Measurements from ENCODE around the gene CDY2B. TPM values are rescaled to one million over a fixed set of nuclear protein-coding genes. Genes with fewer than 3 reads are reported as not detected.
"Not testable (repeated sequence)": the region's sequence is repeated elsewhere in the genome, so short reads cannot be mapped to it uniquely, and the experiment has no call there.

CDY2B gene, protein sequence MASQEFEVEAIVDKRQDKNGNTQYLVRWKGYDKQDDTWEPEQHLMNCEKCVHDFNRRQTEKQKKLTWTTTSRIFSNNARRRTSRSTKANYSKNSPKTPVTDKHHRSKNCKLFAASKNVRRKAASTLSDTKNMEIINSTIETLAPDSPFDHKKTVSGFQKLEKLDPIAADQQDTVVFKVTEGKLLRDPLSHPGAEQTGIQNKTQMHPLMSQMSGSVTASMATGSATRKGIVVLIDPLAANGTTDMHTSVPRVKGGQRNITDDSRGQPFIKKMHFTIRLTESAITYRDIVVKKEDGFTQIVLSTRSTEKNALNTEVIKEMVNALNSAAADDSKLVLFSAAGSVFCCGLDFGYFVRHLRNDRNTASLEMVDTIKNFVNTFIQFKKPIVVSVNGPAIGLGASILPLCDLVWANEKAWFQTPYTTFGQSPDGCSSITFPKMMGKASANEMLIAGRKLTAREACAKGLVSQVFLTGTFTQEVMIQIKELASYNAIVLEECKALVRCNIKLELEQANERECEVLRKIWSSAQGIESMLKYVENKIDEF
- polyA plus RNA-seq (ENCODE audit: insufficient read length in 3 of 3): not detected
- long read RNA-seq, donor 1: 0 reads
- long read RNA-seq, donor 2: 0 reads
- long read RNA-seq, donor 3: 0 reads
- long read RNA-seq, donor 4: 0 reads
- long read RNA-seq, donor 5: 0 reads
- long read RNA-seq, donor 6: 0 reads
- long read RNA-seq, donor 7: 0 reads
- long read RNA-seq, donor 8: 0 reads
- long read RNA-seq, donor 9: 0 reads
- long read RNA-seq, donor 10: 0 reads
- long read RNA-seq, donor 11: 0 reads
- long read RNA-seq, donor 12: 0 reads
- long read RNA-seq, donor 13: 0 reads
- long read RNA-seq, donor 14: 0 reads
- long read RNA-seq, donor 15: 0 reads
- long read RNA-seq, donor 16: 0 reads

DNA sequence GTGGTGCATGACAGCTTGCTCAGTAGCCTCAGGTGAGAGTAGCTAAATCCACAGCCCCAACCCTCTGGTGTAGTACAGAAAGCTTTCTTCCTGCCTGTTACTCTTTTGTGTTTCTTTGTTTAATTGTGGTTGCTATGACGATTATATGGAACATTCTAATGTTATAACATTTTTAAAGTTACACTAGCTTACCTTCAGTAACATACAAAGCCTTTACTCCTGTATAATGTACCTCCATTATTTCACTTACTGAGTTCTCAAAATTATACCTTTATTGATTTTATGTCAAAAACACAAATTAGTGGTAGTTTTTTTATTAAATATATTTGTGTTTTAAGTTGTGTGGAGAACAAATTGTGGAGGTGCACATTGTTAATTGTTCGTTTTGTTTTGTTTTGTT, at the start of gene CDY2B:
CDY2B (minus strand) TSS at position 101 of the 400 bp plus-strand sequence. CDS start 328 bp downstream, outside the sequence.
- DNase-seq (ENCODE audit: extremely low read depth in 1 of 11, low read depth in 9 of 11, low spot score in 4 of 11): not testable (repeated sequence)

GRCh38 chrY:17908009-17908408, 28.0 kb upstream of the CDY2B start:
- DNase-seq (ENCODE audit: extremely low read depth in 1 of 11, low read depth in 9 of 11, low spot score in 4 of 11): not testable (repeated sequence)

- DNase-seq (ENCODE audit: extremely low read depth in 1 of 11, low read depth in 9 of 11, low spot score in 4 of 11): not testable (repeated sequence)
Observed at GRCh38 chrY:17907351-17907750, 27.3 kb upstream of the CDY2B start.

GRCh38 chrY:17881697-17882096, 1.7 kb upstream of the CDY2B start:
- not testable (repeated sequence) for DNase-seq (ENCODE audit: extremely low read depth in 1 of 11, low read depth in 9 of 11, low spot score in 4 of 11)

- DNase-seq (ENCODE audit: extremely low read depth in 1 of 11, low read depth in 9 of 11, low spot score in 4 of 11): not testable (repeated sequence)
Observed at GRCh38 chrY:17876767-17877166, 3.3 kb downstream of the CDY2B start.

DNA sequence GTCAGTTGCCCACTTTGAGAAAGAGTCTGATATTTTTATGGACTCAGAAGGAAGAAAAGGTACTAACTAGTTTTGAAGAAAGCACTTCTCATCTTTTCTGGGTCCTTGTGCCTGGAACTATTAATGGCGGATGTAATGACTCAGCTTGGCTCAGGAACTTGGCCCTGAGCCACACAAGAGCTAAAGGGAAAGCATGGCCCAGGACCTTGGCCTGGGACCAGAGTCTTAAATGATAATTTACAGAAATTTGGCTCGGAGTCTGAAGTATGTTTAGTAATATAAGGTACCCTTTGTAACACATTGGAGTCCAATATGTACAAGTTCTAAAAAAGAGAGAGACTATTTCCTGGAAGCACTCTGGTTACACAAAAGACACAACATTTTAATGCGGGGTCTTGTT, 4.6 kb downstream of the CDY2B start:
- not testable (repeated sequence) for DNase-seq (ENCODE audit: extremely low read depth in 1 of 11, low read depth in 9 of 11, low spot score in 4 of 11)

- DNase-seq (ENCODE audit: extremely low read depth in 1 of 11, low read depth in 9 of 11, low spot score in 4 of 11): not testable (repeated sequence)
Observed at GRCh38 chrY:17871194-17871903, 8.7 kb downstream of the CDY2B start.

- not testable (repeated sequence) for DNase-seq (ENCODE audit: extremely low read depth in 1 of 11, low read depth in 9 of 11, low spot score in 4 of 11)
Observed at GRCh38 chrY:17870737-17871136, 9.3 kb downstream of the CDY2B start.

DNA sequence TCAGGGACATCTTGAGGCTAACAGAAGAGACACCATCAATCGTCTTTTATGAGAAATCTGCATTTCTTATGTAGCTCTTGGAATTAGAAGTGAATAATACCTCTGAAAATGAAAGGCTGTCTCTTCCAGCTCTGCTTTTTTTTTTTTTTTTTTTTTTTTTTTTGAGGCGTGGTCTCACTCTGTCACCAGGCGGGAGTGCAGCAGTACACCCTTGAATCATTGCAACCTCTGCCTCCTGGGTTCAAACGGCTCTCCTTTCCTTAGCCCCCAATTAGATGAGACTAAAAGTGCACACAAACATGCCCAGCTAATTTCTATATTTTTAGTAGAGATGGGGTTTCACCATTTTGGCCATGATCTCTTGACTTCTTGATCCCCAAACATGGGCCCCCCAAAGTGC, 12.2 kb downstream of the CDY2B start:
- not testable (repeated sequence) for DNase-seq (ENCODE audit: extremely low read depth in 1 of 11, low read depth in 9 of 11, low spot score in 4 of 11)

- not testable (repeated sequence) for DNase-seq (ENCODE audit: extremely low read depth in 1 of 11, low read depth in 9 of 11, low spot score in 4 of 11)
Observed at GRCh38 chrY:17860634-17861033, 19.4 kb downstream of the CDY2B start.

- DNase-seq (ENCODE audit: extremely low read depth in 1 of 11, low read depth in 9 of 11, low spot score in 4 of 11): not testable (repeated sequence)
Observed at GRCh38 chrY:17856963-17857848, 22.8 kb downstream of the CDY2B start.

- not testable (repeated sequence) for DNase-seq (ENCODE audit: extremely low read depth in 1 of 11, low read depth in 9 of 11, low spot score in 4 of 11)
Observed at GRCh38 chrY:17856508-17856907, 23.5 kb downstream of the CDY2B start.

DNA sequence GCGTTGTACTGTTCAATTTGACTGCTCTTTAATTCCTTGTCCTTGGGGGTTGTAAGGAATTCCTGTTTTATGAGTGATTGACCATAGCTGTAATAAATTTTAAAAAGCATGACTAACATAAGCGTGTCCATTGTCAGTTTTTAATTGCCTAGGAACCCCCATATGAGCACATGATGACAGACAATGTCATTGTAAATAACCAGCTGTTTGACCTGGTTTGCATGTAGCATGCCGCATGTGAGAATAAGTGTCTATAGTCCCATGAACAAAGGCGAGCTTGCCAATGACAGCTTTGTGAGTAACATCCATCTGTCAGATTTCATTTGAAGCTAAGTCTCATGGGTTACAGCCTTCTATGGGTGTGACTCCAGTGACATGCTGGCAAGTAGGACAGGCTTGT, 30.9 kb downstream of the CDY2B start:
- not testable (repeated sequence) for DNase-seq (ENCODE audit: extremely low read depth in 1 of 11, low read depth in 9 of 11, low spot score in 4 of 11)

DNA sequence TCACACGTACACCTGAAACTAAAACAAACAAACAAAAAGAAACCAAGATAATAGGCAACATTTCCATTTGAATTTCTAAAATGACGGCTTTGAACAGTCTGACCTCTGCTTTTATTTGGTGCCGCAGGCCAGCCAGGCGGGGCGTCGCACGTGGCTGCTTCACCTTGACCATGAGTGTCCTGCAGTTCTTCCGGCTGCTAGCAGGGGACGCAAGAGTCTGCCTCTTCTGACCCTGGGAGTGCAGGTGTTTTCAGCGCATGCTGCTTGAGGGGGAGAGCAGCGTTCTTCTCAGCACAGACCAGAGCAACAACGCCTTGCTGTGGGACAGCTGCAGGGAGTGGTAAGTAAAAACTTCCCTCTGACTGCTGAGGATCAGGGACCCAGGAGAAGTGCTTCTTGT, 47.9 kb downstream of the CDY2B start:
- DNase-seq (ENCODE audit: extremely low read depth in 1 of 11, low read depth in 9 of 11, low spot score in 4 of 11): not testable (repeated sequence)
